Ishikawa (cell line): ENCODE data around the gene NTNG2.

Source experiments
- CREB1 ChIP-seq: IDR thresholded peaks from 2 replicates; pipeline ENCODE4 v1.6.1; 2012; ENCODE audit warnings: low read depth
- EP300 ChIP-seq: IDR thresholded peaks from 2 replicates; pipeline ENCODE4 v1.6.1; 2012; ENCODE audit warnings: borderline replicate concordance
- MAX ChIP-seq: IDR thresholded peaks from 2 replicates; pipeline ENCODE4 v1.6.1; 2012
- RAD21 ChIP-seq: IDR thresholded peaks from 2 replicates; pipeline ENCODE4 v1.6.1; 2012; ENCODE audit warnings: low read depth
- TAF1 ChIP-seq: IDR thresholded peaks from 2 replicates; pipeline ENCODE4 v1.6.1; 2012; ENCODE audit warnings: low read depth, mild to moderate bottlenecking
- USF1 ChIP-seq: IDR thresholded peaks from 2 replicates; pipeline ENCODE4 v1.6.1; 2012

DNA sequence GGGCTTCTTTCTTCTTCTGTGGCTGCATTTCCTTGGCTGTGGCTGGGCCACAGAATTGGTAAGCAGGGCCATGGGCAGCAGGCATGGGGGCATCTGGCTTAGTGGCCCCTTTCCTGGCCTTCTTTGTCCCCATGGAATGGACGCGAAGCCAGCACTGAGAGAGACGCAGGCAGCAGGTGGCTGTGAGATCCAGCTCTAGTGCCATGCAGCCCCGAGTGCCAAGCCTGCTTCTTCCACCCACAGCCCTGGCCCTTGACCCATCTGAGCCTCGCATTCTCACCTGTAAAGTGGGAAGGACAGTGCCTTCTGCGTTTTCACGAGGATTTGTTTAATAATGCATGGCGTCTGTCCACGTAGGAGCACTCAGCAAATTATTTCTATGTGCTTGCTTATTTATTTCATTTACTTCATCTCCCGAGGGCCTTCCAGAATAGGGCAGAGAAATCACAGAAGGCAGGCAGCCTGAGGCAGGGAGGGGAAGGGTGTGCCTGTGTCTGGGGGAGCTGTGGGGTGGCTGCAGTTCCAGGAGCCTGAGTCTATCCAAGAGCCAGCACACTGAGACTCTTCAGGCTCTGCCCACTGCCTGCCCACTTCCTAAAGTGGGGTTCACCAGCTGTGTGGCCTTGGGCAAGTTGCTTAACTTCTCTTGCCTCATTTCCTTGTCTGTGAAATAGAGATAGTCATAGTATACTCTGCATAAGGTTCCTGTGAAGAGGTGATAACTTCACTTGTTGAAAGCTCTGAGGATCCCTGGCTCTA, 55.2 kb downstream of the NTNG2 start:
- TF ChIP-seq MAX, result no peak
- TF ChIP-seq RAD21, result no peak
- TF ChIP-seq TAF1, result no peak
- no peak for TF ChIP-seq CREB1
- TF ChIP-seq EP300, result no peak
- no peak for TF ChIP-seq USF1
